ENCODE measurements around the gene FOXP1.

- no peak for TF ChIP-seq MAX (IDR thresholded peaks at IDR 0.05)
- no peak for TF ChIP-seq CTCF (IDR thresholded peaks at IDR 0.05; ENCODE audit: low read depth, low read length, missing input control)
- no peak for TF ChIP-seq GABPA (IDR thresholded peaks at IDR 0.05 in 1 of 2, conservative IDR thresholded peaks at IDR 0.05 in 1 of 2)
- no peak for TF ChIP-seq SP1 (IDR thresholded peaks at IDR 0.05)
- no peak for TF ChIP-seq REST (IDR thresholded peaks at IDR 0.05)
- TF ChIP-seq HNF4G (IDR thresholded peaks at IDR 0.05), result no peak
- TF ChIP-seq RXRA (IDR thresholded peaks at IDR 0.05), result no peak
Measured at GRCh38 chr3:71064956-71065763, 518.4 kb downstream of the FOXP1 start.
